GM20000 (cell line): Measurements from ENCODE around the gene NDEL1.

Experiments used
- DNase-seq: peaks from one replicate; pipeline ENCODE4 v3.0.0; 2012; ENCODE audit warnings: low spot score
- TF ChIP-seq, protein P1 (sequence below): IDR thresholded peaks from 2 replicates; pipeline ENCODE4 v1.5.1; 2012; ENCODE audit warnings: mild to moderate bottlenecking, control low read depth; ENCODE audit errors: extremely low read depth, missing control alignments

Gene NDEL1

DNA sequence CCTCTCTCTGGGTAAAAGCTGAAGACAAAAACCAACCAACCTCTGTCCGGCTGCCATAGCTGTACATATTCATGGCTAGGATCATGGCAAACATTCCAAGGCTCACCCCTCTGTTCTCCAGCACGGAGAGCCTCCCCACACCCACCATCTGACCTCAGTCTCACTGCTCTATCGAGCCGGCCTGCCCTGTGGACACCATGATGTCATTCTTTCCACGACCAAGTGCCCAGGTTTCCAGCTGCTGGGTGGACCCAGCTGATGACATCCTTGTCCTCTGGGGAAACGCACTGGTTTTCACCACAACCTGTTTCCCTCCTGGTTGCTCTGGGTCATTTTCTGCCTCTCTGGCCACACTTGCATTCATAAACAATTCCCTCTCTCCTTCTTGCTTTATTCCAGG lies 67.7 kb downstream of the NDEL1 start:
- DNase-seq: no peak
- TF ChIP-seq, protein P1, sequence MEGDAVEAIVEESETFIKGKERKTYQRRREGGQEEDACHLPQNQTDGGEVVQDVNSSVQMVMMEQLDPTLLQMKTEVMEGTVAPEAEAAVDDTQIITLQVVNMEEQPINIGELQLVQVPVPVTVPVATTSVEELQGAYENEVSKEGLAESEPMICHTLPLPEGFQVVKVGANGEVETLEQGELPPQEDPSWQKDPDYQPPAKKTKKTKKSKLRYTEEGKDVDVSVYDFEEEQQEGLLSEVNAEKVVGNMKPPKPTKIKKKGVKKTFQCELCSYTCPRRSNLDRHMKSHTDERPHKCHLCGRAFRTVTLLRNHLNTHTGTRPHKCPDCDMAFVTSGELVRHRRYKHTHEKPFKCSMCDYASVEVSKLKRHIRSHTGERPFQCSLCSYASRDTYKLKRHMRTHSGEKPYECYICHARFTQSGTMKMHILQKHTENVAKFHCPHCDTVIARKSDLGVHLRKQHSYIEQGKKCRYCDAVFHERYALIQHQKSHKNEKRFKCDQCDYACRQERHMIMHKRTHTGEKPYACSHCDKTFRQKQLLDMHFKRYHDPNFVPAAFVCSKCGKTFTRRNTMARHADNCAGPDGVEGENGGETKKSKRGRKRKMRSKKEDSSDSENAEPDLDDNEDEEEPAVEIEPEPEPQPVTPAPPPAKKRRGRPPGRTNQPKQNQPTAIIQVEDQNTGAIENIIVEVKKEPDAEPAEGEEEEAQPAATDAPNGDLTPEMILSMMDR: no peak

DNA sequence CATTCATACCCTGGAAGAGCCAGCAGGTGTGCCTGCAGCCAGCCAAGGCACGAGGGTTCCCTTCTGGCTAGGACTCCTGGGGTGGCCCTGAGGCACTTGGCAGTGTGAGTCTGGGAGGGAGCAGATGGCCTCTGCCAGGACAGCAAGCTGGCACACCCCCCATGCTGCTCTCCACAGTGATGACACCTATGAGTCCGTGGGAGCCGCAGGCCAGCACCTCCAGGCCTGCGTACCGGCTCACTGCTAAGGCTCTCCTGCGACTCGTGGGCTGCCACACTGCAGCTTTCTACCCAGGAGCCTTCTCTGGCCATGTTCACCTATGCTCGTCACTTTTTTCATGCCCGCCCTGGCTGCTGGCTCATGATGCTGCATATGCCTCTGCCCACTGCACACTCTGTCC lies 68.1 kb downstream of the NDEL1 start:
- DNase-seq: no peak

DNA sequence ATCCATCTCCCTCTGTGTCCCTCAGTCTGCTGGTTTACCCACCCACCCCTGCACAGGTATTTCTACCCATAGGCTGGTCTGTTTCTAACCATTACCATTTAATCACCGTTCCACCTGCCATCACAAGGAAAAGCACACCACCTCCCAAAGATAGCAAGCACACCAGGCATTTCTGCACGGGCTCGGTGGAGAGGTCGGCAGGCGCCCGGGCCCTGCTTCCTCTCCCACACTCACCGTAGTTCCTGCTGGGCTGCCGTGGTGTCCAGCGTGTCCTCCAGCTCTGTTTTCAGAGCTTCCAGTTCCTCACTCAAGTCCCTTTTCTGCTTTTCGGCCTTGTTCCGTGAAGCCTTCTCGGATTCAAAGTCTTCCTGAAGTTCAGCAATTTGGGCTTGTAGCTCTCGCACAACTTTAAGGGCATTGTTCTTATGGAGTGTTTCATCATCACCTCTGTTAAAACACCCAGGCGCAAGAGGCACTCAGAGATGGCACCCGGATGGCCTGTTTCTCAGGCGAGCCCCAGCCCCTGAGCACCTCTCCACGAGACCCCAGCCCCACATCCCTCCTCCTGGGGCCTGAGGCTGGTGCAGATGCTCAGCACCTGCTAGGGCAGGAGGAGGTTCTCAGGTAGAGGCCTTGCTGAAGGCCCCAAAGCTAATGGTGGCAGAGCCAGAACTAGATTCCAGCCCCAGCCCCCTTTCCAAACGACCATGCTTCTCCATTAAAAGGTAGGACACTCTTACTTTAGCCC lies 69.0 kb downstream of the NDEL1 start:
- no peak for DNase-seq
- TF ChIP-seq, protein P1: no peak

More for the DNA sequence above, 68.1 kb downstream of the NDEL1 start:
- TF ChIP-seq, protein P1: no peak

GRCh38 chr17:8506145-8506544 lies 70.5 kb downstream of the NDEL1 start:
- TF ChIP-seq, protein P1: no peak
- DNase-seq: no peak

GRCh38 chr17:8514801-8515200 lies 79.1 kb downstream of the NDEL1 start:
- TF ChIP-seq, protein P1: no peak
- no peak for DNase-seq
